ENCODE results near the gene HDAC1.

HDAC1 gene

DNA sequence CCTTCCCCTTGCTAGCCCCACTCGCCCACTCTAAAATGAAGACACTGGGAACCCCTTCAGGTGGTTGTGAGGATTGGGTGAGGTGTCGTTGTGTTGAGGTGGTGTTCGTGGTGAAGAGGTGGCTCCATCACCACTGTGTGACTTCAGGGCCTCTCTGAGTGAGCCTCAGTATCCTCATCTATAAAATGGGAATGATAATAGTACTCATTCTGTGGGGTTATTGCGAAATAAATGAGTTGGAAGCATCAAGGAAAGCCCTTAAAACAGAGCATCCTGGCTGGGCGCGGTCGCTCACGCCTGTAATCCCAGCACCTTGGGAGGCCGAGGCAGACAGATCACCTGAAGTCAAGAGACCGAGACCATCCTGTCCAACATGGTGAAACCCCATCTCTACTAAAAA, 50.8 kb downstream of the HDAC1 start:
- TF ChIP-seq TAF1 (IDR thresholded peaks at IDR 0.05; ENCODE audit: low read depth) (no peak), RAD21 (IDR thresholded peaks at IDR 0.05; ENCODE audit: low read depth) (no peak), CEBPB (IDR thresholded peaks at IDR 0.05) (0 out of 2 replicates have a peak, but pooled peaks have one; percentile 21), CREB1 (IDR thresholded peaks at IDR 0.05; ENCODE audit: low read depth) (no peak)
- TF ChIP-seq, protein P1, sequence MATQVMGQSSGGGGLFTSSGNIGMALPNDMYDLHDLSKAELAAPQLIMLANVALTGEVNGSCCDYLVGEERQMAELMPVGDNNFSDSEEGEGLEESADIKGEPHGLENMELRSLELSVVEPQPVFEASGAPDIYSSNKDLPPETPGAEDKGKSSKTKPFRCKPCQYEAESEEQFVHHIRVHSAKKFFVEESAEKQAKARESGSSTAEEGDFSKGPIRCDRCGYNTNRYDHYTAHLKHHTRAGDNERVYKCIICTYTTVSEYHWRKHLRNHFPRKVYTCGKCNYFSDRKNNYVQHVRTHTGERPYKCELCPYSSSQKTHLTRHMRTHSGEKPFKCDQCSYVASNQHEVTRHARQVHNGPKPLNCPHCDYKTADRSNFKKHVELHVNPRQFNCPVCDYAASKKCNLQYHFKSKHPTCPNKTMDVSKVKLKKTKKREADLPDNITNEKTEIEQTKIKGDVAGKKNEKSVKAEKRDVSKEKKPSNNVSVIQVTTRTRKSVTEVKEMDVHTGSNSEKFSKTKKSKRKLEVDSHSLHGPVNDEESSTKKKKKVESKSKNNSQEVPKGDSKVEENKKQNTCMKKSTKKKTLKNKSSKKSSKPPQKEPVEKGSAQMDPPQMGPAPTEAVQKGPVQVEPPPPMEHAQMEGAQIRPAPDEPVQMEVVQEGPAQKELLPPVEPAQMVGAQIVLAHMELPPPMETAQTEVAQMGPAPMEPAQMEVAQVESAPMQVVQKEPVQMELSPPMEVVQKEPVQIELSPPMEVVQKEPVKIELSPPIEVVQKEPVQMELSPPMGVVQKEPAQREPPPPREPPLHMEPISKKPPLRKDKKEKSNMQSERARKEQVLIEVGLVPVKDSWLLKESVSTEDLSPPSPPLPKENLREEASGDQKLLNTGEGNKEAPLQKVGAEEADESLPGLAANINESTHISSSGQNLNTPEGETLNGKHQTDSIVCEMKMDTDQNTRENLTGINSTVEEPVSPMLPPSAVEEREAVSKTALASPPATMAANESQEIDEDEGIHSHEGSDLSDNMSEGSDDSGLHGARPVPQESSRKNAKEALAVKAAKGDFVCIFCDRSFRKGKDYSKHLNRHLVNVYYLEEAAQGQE (IDR thresholded peaks at IDR 0.05; ENCODE audit: low read depth) = no peak

DNA sequence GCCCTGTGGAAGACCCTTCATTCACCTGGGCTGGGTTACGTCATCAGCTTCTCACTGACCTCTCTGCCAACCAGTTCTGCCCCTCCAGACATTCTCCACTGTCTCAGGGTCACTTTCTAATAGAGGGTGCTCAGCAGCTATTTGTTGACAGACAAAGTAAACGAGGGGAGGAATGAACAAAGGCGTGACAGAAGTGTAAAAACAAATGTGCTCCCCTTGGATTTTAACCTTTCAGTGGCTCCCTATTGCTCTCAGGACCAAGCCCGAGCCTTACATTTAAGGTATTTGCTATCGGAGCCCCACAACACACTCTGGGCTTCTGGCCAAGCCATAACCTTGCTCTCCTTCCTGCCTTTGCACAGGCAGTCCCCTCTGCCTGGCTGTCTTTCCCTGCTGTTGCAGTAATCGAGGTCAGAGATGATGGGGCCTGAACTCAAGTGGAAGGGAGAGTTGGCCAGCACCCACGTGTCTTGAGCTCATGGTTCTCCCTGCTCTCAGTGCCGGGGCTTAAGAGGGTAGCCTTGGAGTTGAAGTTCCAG, 53.5 kb downstream of the HDAC1 start:
- TF ChIP-seq EGR1 (IDR thresholded peaks at IDR 0.05) (no peak), NFIC (IDR thresholded peaks at IDR 0.05) (no peak), CEBPB (IDR thresholded peaks at IDR 0.05) (no peak), TCF12 (IDR thresholded peaks at IDR 0.05; ENCODE audit: low read depth) (no peak), FOXM1 (IDR thresholded peaks at IDR 0.05; ENCODE audit: borderline replicate concordance, low read depth) (no peak), EP300 (IDR thresholded peaks at IDR 0.05; ENCODE audit: borderline replicate concordance) (no peak), TEAD4 (IDR thresholded peaks at IDR 0.05) (no peak), YY1 (IDR thresholded peaks at IDR 0.05; ENCODE audit: low read depth) (no peak)
- TF ChIP-seq, protein P1 (IDR thresholded peaks at IDR 0.05; ENCODE audit: low read depth) = no peak
- TF ChIP-seq, protein P2, sequence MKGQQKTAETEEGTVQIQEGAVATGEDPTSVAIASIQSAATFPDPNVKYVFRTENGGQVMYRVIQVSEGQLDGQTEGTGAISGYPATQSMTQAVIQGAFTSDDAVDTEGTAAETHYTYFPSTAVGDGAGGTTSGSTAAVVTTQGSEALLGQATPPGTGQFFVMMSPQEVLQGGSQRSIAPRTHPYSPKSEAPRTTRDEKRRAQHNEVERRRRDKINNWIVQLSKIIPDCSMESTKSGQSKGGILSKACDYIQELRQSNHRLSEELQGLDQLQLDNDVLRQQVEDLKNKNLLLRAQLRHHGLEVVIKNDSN (IDR thresholded peaks at IDR 0.05) = no peak

DNA sequence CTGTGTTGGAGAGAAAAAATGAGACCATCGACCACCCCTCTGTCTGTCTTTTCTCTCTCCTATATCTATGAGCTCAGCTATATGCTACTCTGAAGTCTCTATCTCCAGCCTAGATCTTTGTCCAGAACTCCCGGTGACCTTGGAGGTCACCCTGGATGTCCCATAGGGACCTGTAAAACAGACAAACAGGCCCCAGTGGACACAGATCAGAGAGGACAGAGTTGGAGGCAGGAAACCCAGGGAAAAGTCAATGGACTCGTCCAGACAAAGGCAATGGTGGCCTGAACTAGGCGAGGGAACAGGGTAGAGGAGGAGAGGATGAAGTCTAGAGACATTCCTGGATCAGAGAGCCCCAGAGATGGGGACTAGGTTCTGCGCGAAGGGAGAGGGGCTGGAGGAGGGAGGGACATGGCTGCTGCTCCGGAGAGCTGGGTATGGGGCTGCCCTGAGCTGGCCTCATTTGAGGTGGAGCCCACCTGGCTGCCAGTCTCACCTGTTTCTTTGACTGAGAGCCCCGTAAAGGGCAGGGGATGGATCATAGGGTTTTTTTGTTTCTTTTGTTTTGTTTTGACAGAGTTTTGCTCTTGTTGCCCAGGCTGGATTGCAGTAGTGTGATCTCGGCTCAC, 54.8 kb downstream of the HDAC1 start:
- TF ChIP-seq TEAD4 (IDR thresholded peaks at IDR 0.05) (no peak), EP300 (IDR thresholded peaks at IDR 0.05; ENCODE audit: borderline replicate concordance) (no peak), TCF12 (IDR thresholded peaks at IDR 0.05; ENCODE audit: low read depth) (no peak), CEBPB (IDR thresholded peaks at IDR 0.05) (no peak), CREB1 (IDR thresholded peaks at IDR 0.05; ENCODE audit: low read depth) (no peak), NFIC (IDR thresholded peaks at IDR 0.05) (no peak), FOXM1 (IDR thresholded peaks at IDR 0.05; ENCODE audit: borderline replicate concordance, low read depth) (no peak), TAF1 (IDR thresholded peaks at IDR 0.05; ENCODE audit: low read depth) (no peak), ZBTB7A (IDR thresholded peaks at IDR 0.05; ENCODE audit: low read depth) (no peak), RAD21 (IDR thresholded peaks at IDR 0.05; ENCODE audit: low read depth) (no peak), EGR1 (IDR thresholded peaks at IDR 0.05) (no peak)
- TF ChIP-seq, protein P2 (IDR thresholded peaks at IDR 0.05) = no peak
- TF ChIP-seq, protein P1 (IDR thresholded peaks at IDR 0.05; ENCODE audit: low read depth) = no peak

DNA sequence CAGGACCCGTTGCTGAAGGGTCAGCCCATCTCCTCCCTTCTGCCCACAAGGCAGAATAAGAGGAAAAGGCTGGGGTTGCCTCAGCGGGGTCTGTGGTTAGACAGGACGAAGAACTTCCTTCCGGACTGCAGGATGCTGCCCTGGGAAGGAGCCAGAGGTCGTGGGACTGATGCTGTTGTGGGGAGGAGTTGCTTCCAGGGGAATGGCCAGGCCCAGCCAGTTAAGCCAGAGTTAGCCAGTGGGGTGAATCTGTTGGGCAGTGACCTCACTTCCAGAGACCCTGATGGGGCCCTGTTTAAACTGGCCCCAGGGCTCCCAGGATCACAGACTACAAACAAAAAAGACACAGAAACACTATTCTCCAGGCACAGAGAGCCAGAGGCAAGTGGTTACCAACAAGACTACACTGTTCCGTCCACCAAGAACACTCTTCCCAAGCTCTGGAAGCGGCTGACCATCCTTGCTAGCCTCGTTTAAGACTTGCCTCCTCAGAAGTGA, 57.4 kb downstream of the HDAC1 start:
- TF ChIP-seq FOXM1 (IDR thresholded peaks at IDR 0.05; ENCODE audit: borderline replicate concordance, low read depth) = no peak
- no peak for TF ChIP-seq RAD21 (IDR thresholded peaks at IDR 0.05; ENCODE audit: low read depth)
- TF ChIP-seq CREB1 (IDR thresholded peaks at IDR 0.05; ENCODE audit: low read depth) = no peak
- TF ChIP-seq TAF1 (IDR thresholded peaks at IDR 0.05; ENCODE audit: low read depth) = no peak
- no peak for TF ChIP-seq TCF12 (IDR thresholded peaks at IDR 0.05; ENCODE audit: low read depth)
- no peak for TF ChIP-seq ZBTB7A (IDR thresholded peaks at IDR 0.05; ENCODE audit: low read depth)
- TF ChIP-seq, protein P1 (IDR thresholded peaks at IDR 0.05; ENCODE audit: low read depth) = no peak
- no peak for TF ChIP-seq TEAD4 (IDR thresholded peaks at IDR 0.05)
- TF ChIP-seq NFIC (IDR thresholded peaks at IDR 0.05) = no peak
- TF ChIP-seq, protein P3, sequence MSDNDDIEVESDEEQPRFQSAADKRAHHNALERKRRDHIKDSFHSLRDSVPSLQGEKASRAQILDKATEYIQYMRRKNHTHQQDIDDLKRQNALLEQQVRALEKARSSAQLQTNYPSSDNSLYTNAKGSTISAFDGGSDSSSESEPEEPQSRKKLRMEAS (IDR thresholded peaks at IDR 0.05) = no peak

Measured in Ishikawa (cell line).